Measurements from ENCODE around the gene MOB3C.

GRCh38 chr1:46635205-46635604 lies 18.6 kb upstream of the MOB3C start:
- TF ChIP-seq POLR2AphosphoS5 (IDR thresholded peaks at IDR 0.05) (no peak), POLR2A (IDR thresholded peaks at IDR 0.05) (no peak)
- TF ChIP-seq, protein P1, sequence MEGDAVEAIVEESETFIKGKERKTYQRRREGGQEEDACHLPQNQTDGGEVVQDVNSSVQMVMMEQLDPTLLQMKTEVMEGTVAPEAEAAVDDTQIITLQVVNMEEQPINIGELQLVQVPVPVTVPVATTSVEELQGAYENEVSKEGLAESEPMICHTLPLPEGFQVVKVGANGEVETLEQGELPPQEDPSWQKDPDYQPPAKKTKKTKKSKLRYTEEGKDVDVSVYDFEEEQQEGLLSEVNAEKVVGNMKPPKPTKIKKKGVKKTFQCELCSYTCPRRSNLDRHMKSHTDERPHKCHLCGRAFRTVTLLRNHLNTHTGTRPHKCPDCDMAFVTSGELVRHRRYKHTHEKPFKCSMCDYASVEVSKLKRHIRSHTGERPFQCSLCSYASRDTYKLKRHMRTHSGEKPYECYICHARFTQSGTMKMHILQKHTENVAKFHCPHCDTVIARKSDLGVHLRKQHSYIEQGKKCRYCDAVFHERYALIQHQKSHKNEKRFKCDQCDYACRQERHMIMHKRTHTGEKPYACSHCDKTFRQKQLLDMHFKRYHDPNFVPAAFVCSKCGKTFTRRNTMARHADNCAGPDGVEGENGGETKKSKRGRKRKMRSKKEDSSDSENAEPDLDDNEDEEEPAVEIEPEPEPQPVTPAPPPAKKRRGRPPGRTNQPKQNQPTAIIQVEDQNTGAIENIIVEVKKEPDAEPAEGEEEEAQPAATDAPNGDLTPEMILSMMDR (IDR thresholded peaks at IDR 0.05) = no peak

Measured in breast epithelium (tissue), 3 donors.